SK-N-SH (cell line): ENCODE results near the gene SMIM41. TPM values are rescaled to one million over a fixed set of nuclear protein-coding genes. Genes with fewer than 3 reads are reported as not detected.

Experiments
- CTCF ChIA-PET: fragments of 300-600, 350-600 bp; formaldehyde crosslinking; extraction: SDS; loops from one replicate; lab custom pipeline; 2021; lab: Yijun Ruan, JAX
- POLR2A ChIA-PET: fragments of 350-600 bp; sonication (Branson Sonifier 250); formaldehyde crosslinking; extraction: SDS; loops from one replicate; lab custom pipeline; 2020; ENCODE audit warnings: antibody characterized with exemption, inconsistent platforms; lab: Yijun Ruan, JAX
- DNase-seq: peaks from one replicate; pipeline ENCODE4 v3.0.0; 2012
- H2AFZ ChIP-seq: fragments of 200-600 bp; sonication (generic); 2 replicates; pipeline ENCODE4 v1.8.1; 2016; ENCODE audit warnings: antibody characterized with exemption, mild to moderate bottlenecking, low read depth
- H3F3A ChIP-seq: fragments of 200-600 bp; sonication (generic); replicated peaks from 2 replicates; pipeline ENCODE3; 2016; ENCODE audit warnings: antibody characterized with exemption, mild to moderate bottlenecking; ENCODE audit not compliant: insufficient read depth
- H3K27ac ChIP-seq, 2 experiments: fragments of 200-500 bp in 1 of 2; fragments of 200-600 bp in 1 of 2; sonication (Bioruptor generic) in 1 of 2; sonication (generic), shearing (Covaris generic) in 1 of 2; 2 replicates each; pipeline versions ENCODE4 v1.5.1 to v1.6.1; 2014 to 2016; ENCODE audit warnings: low read depth in 2 of 2, inconsistent platforms in 1 of 2, low read length in 1 of 2, mild to moderate bottlenecking in 1 of 2, mixed read lengths in 1 of 2
- H3K27me3 ChIP-seq: fragments of 200-600 bp; sonication (generic), shearing (Covaris generic); 2 replicates; pipeline ENCODE4 v1.6.1; 2016; ENCODE audit warnings: mixed run types; ENCODE audit not compliant: insufficient read depth
- H3K36me3 ChIP-seq, 2 experiments: fragments of 200-500 bp in 1 of 2; fragments of 200-600 bp in 1 of 2; sonication (Bioruptor generic) in 1 of 2; sonication (generic) in 1 of 2; replicated peaks in 1 of 2; 2 replicates each; pipeline versions ENCODE3 to v1.5.1; 2014 to 2016; ENCODE audit warnings: low read length in 1 of 2, mild to moderate bottlenecking in 1 of 2; ENCODE audit not compliant: insufficient read depth in 2 of 2, control insufficient read depth in 1 of 2
- H3K4me1 ChIP-seq, 2 experiments: fragments of 200-500 bp in 1 of 2; fragments of 200-600 bp in 1 of 2; sonication (Bioruptor generic) in 1 of 2; sonication (generic), shearing (Covaris generic) in 1 of 2; 2 replicates each; pipeline versions ENCODE4 v1.5.1 to v1.6.1; 2014 to 2016; ENCODE audit warnings: low read depth in 1 of 2, low read length in 1 of 2, mixed run types in 1 of 2; ENCODE audit not compliant: insufficient read depth in 2 of 2, control insufficient read depth in 1 of 2
- H3K4me2 ChIP-seq: fragments of 200-600 bp; sonication (generic), shearing (Covaris generic); 2 replicates; pipeline ENCODE4 v1.6.1; 2017; ENCODE audit warnings: mixed run types
- H3K4me3 ChIP-seq, 2 experiments: fragments of 200-500 bp in 1 of 2; fragments of 200-600 bp in 1 of 2; sonication (Bioruptor generic) in 1 of 2; sonication (generic), shearing (Covaris generic) in 1 of 2; 2 replicates each; pipeline versions ENCODE4 v1.5.1 to v1.8.1; 2014 to 2016; ENCODE audit warnings: low read depth in 2 of 2, inconsistent platforms in 1 of 2, low read length in 1 of 2, mild to moderate bottlenecking in 1 of 2, mixed read lengths in 1 of 2, moderate library complexity in 1 of 2
- H3K79me2 ChIP-seq: fragments of 200-600 bp; sonication (generic); 2 replicates; pipeline ENCODE4 v1.8.1; 2017; ENCODE audit warnings: mild to moderate bottlenecking; ENCODE audit not compliant: insufficient read depth
- H3K9ac ChIP-seq: fragments of 200-600 bp; sonication (generic); 2 replicates; pipeline ENCODE4 v1.6.1; 2017; ENCODE audit warnings: mixed run types
- H3K9me2 ChIP-seq: fragments of 200-600 bp; sonication (generic); 2 replicates; pipeline ENCODE4 v1.6.1; 2017; ENCODE audit warnings: mixed run types
- H3K9me3 ChIP-seq: fragments of 200-600 bp; sonication (generic); 2 replicates; pipeline ENCODE4 v1.6.1; 2017; ENCODE audit warnings: mixed run types, mild to moderate bottlenecking, moderate library complexity
- H4K20me1 ChIP-seq: fragments of 200-600 bp; sonication (generic); 2 replicates; pipeline ENCODE4 v1.6.1; 2017; ENCODE audit warnings: mild to moderate bottlenecking, mixed run types; ENCODE audit not compliant: insufficient read depth
- ELF1 ChIP-seq: IDR thresholded peaks from 2 replicates; pipeline ENCODE4 v1.4.0; 2012
- EP300 ChIP-seq, 2 experiments: IDR thresholded peaks; 2 replicates each; pipeline versions ENCODE4 v1.4.0 to v1.6.1; 2012; ENCODE audit warnings: borderline replicate concordance in 1 of 2, low read depth in 1 of 2, low read length in 1 of 2
- EZH2phosphoT487 ChIP-seq: fragments of 200-600 bp; sonication (generic); IDR thresholded peaks from 2 replicates; pipeline ENCODE4 v1.6.1; 2017; ENCODE audit warnings: low read depth, mixed run types, mild to moderate bottlenecking, antibody characterized with exemption, moderate library complexity, borderline replicate concordance
- FOSL2 ChIP-seq: IDR thresholded peaks from 2 replicates; pipeline ENCODE4 v1.4.0; 2012; ENCODE audit warnings: low read depth, mild to moderate bottlenecking, moderate library complexity, borderline replicate concordance
- FOXM1 ChIP-seq: IDR thresholded peaks from 2 replicates; pipeline ENCODE4 v1.4.0; 2012; ENCODE audit warnings: low read depth, mild to moderate bottlenecking
- GABPA ChIP-seq: IDR thresholded peaks from 2 replicates; pipeline ENCODE4 v1.4.0; 2012; ENCODE audit warnings: low read depth, mild to moderate bottlenecking
- GATA2 ChIP-seq: sonication (generic); formaldehyde crosslinking; IDR thresholded peaks from 2 replicates; pipeline ENCODE4 v1.5.0; 2020; ENCODE audit warnings: mild to moderate bottlenecking, missing genetic modification reagents
- JUND ChIP-seq: IDR thresholded peaks from 2 replicates; pipeline ENCODE4 v1.4.0; 2012
- NFIC ChIP-seq: IDR thresholded peaks from 2 replicates; pipeline ENCODE4 v1.4.0; 2012; ENCODE audit warnings: borderline replicate concordance
- TAF1 ChIP-seq: IDR thresholded peaks from 2 replicates; pipeline ENCODE4 v1.6.1; 2012; ENCODE audit warnings: low read depth, mild to moderate bottlenecking, low read length, moderate library complexity, borderline replicate concordance
- WGBS: methylation state at CpG from one replicate; pipeline ENCODE4 v1.1.6; 2017; ENCODE audit warnings: low lambda C conversion rate; 5-methylcytosine and 5-hydroxymethylcytosine counted together
- polyA plus RNA-seq, 3 experiments: library from polyadenylated mRNA; depleted of rRNA; stranded (reverse); fragments of >200 nt; gene quantifications; 2 replicates each; pipeline ENCODE4 v1.2.3, GENCODE V29; 2012
- TF ChIP-seq, protein P1 (sequence below): IDR thresholded peaks from 2 replicates; pipeline ENCODE4 v1.4.0; 2012; ENCODE audit warnings: low read depth, borderline replicate concordance
- TF ChIP-seq, protein P2 (sequence below): fragments of 150-350 bp; IDR thresholded peaks from 2 replicates; pipeline ENCODE4 v1.6.1; 2017; ENCODE audit warnings: antibody characterized with exemption, low read length, low read depth, borderline replicate concordance
- TF ChIP-seq, protein P3 (sequence below): IDR thresholded peaks from 2 replicates; pipeline ENCODE4 v1.4.0; 2012; ENCODE audit warnings: low read depth, borderline replicate concordance

SMIM41 gene
- polyA plus RNA-seq, 1 of the 3 experiments (the other 2 are of a cell fraction) = not detected

DNA sequence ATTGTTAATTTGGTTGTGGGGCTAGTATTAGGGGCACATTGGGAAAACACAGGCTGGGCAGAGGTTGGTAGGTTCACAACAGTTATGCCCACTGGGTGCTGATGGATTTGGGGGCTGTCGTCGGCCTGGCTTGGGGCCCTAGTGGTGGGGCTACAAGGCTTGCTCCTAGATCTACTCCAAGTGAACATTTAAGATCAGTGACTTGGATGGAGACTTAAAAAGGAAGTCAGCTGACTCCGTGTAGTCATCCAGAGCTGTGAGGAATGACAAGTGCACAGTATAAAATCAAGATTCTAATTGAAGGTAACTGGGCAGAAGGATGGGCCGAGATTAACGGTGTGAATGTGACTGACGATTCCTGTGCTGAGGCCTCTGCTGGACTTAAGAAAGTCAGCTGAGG is 41.1 kb upstream of the SMIM41 start:
- ChIA-PET POLR2A (interaction anchor here (1.0 kb wide), 1 partner anchor 12 kb away, joined by 3 read pairs; no protein-coding TSS in a partner anchor), CTCF (interaction anchor here (0.6 to 30.2 kb wide), 6 partner anchors 9 to 83 kb away, joined by 3 to 949 read pairs (median 5); partner anchors contain the start of genes ATG101 and SMIM41)
- peaks cover 13% of the 10 kb centered on the region for H3F3A ChIP-seq
- no peak for DNase-seq
- TF ChIP-seq, protein P1, sequence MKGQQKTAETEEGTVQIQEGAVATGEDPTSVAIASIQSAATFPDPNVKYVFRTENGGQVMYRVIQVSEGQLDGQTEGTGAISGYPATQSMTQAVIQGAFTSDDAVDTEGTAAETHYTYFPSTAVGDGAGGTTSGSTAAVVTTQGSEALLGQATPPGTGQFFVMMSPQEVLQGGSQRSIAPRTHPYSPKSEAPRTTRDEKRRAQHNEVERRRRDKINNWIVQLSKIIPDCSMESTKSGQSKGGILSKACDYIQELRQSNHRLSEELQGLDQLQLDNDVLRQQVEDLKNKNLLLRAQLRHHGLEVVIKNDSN = peak; percentile 34; the same call in 1 of the 2 replicates
- TF ChIP-seq ELF1 = no peak
- H3K9me2 ChIP-seq = no peaks in the 10 kb centered on the region
- WGBS = 91% methylated on average over 6 of the region's 6 CpGs
- peak overlapping the region; percentile 83 for H3K4me2 ChIP-seq
- H4K20me1 ChIP-seq = peaks cover 5% of the 10 kb centered on the region; the same call in 1 of the 2 replicates
- peaks cover 7 to 25% of the 10 kb centered on the region in 2 experiments; a peak in 3 of 4 replicates for H3K4me1 ChIP-seq
- no peaks in the 10 kb centered on the region for H3K9me3 ChIP-seq
- no peaks in the 10 kb centered on the region for H3K36me3 ChIP-seq
- no peak overlapping the region for H2AFZ ChIP-seq
- H3K4me3 ChIP-seq = no peak overlapping the region
- H3K27ac ChIP-seq = peak overlapping the region in 1 of 2 experiments; percentile 58; a peak in 1 of 4 replicates
- no peak overlapping the region for H3K9ac ChIP-seq
- peaks cover 35% of the 10 kb centered on the region for H3K79me2 ChIP-seq
- H3K27me3 ChIP-seq = no peaks in the 10 kb centered on the region

DNA sequence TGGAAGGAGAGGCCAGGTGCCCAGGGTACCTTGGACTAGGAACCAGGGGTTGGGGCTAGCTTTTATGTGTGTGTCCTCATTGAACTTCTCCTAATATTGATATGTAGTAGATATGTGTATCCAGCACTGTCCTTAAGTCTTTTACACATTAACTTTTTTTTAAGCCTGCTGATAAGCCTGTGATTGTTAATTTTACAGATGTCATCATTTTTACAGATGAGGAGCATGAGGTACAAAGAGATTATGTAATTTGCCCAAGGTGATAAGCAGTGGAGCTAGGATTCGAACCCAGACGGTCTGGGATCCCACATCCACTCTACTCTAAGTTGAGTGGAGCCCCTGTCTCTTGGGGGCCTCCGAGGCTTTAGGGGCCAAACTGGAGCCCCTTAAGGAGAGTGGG is 38.5 kb upstream of the SMIM41 start:
- POLR2A ChIA-PET = no interaction called here
- H3F3A ChIP-seq = peaks cover 7% of the 10 kb centered on the region
- no peak overlapping the region for H3K9ac ChIP-seq
- H3K27me3 ChIP-seq = no peaks in the 10 kb centered on the region
- peaks cover 7 to 24% of the 10 kb centered on the region in 2 experiments; a peak in 3 of 4 replicates for H3K4me1 ChIP-seq
- H3K36me3 ChIP-seq = no peaks in the 10 kb centered on the region
- DNase-seq = no peak
- no peak overlapping the region for H3K4me2 ChIP-seq
- TF ChIP-seq, protein P2, sequence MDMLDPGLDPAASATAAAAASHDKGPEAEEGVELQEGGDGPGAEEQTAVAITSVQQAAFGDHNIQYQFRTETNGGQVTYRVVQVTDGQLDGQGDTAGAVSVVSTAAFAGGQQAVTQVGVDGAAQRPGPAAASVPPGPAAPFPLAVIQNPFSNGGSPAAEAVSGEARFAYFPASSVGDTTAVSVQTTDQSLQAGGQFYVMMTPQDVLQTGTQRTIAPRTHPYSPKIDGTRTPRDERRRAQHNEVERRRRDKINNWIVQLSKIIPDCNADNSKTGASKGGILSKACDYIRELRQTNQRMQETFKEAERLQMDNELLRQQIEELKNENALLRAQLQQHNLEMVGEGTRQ = no peak
- TF ChIP-seq GATA2 (CRISPR knock-in tag) (no peak), TAF1 (no peak), GABPA (no peak), JUND (no peak), FOXM1 (no peak), EZH2phosphoT487 (no peak), EP300 (IDR thresholded peaks at IDR 0.05; ENCODE audit: borderline replicate concordance in 1 of 2, low read depth in 1 of 2, low read length in 1 of 2) (no peak), FOSL2 (no peak), NFIC (no peak)
- TF ChIP-seq, protein P3, sequence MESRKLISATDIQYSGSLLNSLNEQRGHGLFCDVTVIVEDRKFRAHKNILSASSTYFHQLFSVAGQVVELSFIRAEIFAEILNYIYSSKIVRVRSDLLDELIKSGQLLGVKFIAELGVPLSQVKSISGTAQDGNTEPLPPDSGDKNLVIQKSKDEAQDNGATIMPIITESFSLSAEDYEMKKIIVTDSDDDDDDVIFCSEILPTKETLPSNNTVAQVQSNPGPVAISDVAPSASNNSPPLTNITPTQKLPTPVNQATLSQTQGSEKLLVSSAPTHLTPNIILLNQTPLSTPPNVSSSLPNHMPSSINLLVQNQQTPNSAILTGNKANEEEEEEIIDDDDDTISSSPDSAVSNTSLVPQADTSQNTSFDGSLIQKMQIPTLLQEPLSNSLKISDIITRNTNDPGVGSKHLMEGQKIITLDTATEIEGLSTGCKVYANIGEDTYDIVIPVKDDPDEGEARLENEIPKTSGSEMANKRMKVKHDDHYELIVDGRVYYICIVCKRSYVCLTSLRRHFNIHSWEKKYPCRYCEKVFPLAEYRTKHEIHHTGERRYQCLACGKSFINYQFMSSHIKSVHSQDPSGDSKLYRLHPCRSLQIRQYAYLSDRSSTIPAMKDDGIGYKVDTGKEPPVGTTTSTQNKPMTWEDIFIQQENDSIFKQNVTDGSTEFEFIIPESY = no peak
- TF ChIP-seq, all 33 proteins: peak for 0
- H3K79me2 ChIP-seq = peaks cover 35% of the 10 kb centered on the region
- H3K9me3 ChIP-seq = no peaks in the 10 kb centered on the region
- H2AFZ ChIP-seq = no peak overlapping the region
- no peak overlapping the region; a peak in 1 of 4 replicates for H3K27ac ChIP-seq
- H4K20me1 ChIP-seq = peaks cover 5% of the 10 kb centered on the region; the same call in 1 of the 2 replicates
- CTCF ChIA-PET = interaction anchor here (0.7 to 30.2 kb wide), 4 partner anchors 8 to 37 kb away, joined by 3 to 949 read pairs (median 102); partner anchors contain the start of genes ATG101, NR4A1 and SMIM41
- H3K4me3 ChIP-seq = no peak overlapping the region
- 77% methylated on average over 3 of the region's 3 CpGs for WGBS
- no peaks in the 10 kb centered on the region for H3K9me2 ChIP-seq
